Stimulated activated naive CD4-positive, alpha-beta T cell treated with Interleukin-2 at 50 U/mL for 16 hours (primary cell): ENCODE measurements around the gene SLC39A11.
"Not testable (repeated sequence)": the region's sequence is repeated elsewhere in the genome, so short reads cannot be mapped to it uniquely, and the experiment has no call there.

Experiments used
- DNase-seq: peaks from one replicate; lab custom pipeline; 2025; lab: John Stamatoyannopoulos, UW

SLC39A11 gene

GRCh38 chr17:72829883-72830282 is 262.6 kb downstream of the SLC39A11 start:
- DNase-seq = no peak

- no peak for DNase-seq
Observed at GRCh38 chr17:72826602-72827001, 265.9 kb downstream of the SLC39A11 start.

- not testable (repeated sequence) for DNase-seq
Observed at GRCh38 chr17:72826059-72826458, 266.4 kb downstream of the SLC39A11 start.

- DNase-seq = no peak
Observed at GRCh38 chr17:72825218-72825617, 267.3 kb downstream of the SLC39A11 start.

- not testable (repeated sequence) for DNase-seq
Observed at GRCh38 chr17:72824267-72824666, 268.2 kb downstream of the SLC39A11 start.

- DNase-seq = no peak
Observed at GRCh38 chr17:72822358-72823023, 270.0 kb downstream of the SLC39A11 start.

- no peak for DNase-seq
Observed at GRCh38 chr17:72816406-72816805, 276.1 kb downstream of the SLC39A11 start.

GRCh38 chr17:72813481-72813880 is 279.0 kb downstream of the SLC39A11 start:
- no peak for DNase-seq

- no peak for DNase-seq
Observed at GRCh38 chr17:72812823-72813222, 279.7 kb downstream of the SLC39A11 start.

GRCh38 chr17:72811976-72812687 is 280.4 kb downstream of the SLC39A11 start:
- DNase-seq = no peak

GRCh38 chr17:72810991-72811508 is 281.4 kb downstream of the SLC39A11 start:
- DNase-seq = no peak

GRCh38 chr17:72806011-72806410 is 286.5 kb downstream of the SLC39A11 start:
- DNase-seq = no peak

- DNase-seq = no peak
Observed at GRCh38 chr17:72804949-72805707, 287.4 kb downstream of the SLC39A11 start.

GRCh38 chr17:72802726-72803125 is 289.8 kb downstream of the SLC39A11 start:
- no peak for DNase-seq

- no peak for DNase-seq
Observed at GRCh38 chr17:72797142-72797541, 295.3 kb downstream of the SLC39A11 start.

- DNase-seq = no peak
Observed at GRCh38 chr17:72795941-72796340, 296.5 kb downstream of the SLC39A11 start.

- DNase-seq = no peak
Observed at GRCh38 chr17:72794152-72794551, 298.3 kb downstream of the SLC39A11 start.

GRCh38 chr17:72792771-72793170 is 299.7 kb downstream of the SLC39A11 start:
- no peak for DNase-seq

- no peak for DNase-seq
Observed at GRCh38 chr17:72790190-72790589, 302.3 kb downstream of the SLC39A11 start.

- no peak for DNase-seq
Observed at GRCh38 chr17:72789711-72790110, 302.8 kb downstream of the SLC39A11 start.

- DNase-seq = no peak
Observed at GRCh38 chr17:72788950-72789585, 303.4 kb downstream of the SLC39A11 start.

GRCh38 chr17:72786209-72786608 is 306.3 kb downstream of the SLC39A11 start:
- no peak for DNase-seq
